Panc1 (cell line): ENCODE data around the gene NPTXR. TPM values are rescaled to one million over a fixed set of nuclear protein-coding genes. Genes with fewer than 3 reads are reported as not detected.

Experiments used
- ATAC-seq: fragments of 200-7000 bp; cut with Tn5 transposase; 2 replicates; pipeline ENCODE4 v1.9.1; 2020; ENCODE audit warnings: mild to moderate bottlenecking, moderate library complexity
- BruUV-seq: library from RNA; stranded (reverse); fragments of 400-500 nt; replicated peaks from 2 replicates; lab custom pipeline; 2021; lab: Mats Ljungman, UMichigan
- CTCF ChIA-PET: fragments of 300-600 bp; sonication (Branson Sonifier 250); formaldehyde crosslinking; loops from one replicate; lab custom pipeline; 2022; ENCODE audit warnings: antibody characterized with exemption; lab: Charles Lee
- POLR2A ChIA-PET: fragments of 300-600 bp; sonication (Branson Sonifier 250); formaldehyde crosslinking; loops from one replicate; lab custom pipeline; 2022; ENCODE audit warnings: antibody characterized with exemption; lab: Charles Lee
- DNase-seq: peaks from one replicate; pipeline ENCODE4 v3.0.0-alpha.2; 2010; ENCODE audit warnings: low read depth, low spot score
- H3K27ac ChIP-seq: 2 replicates; pipeline ENCODE4 v1.5.1; 2011; ENCODE audit warnings: mild to moderate bottlenecking, low read length, inconsistent platforms
- H3K27me3 ChIP-seq: fragments of 200-500 bp; sonication (Bioruptor generic); 2 replicates; pipeline ENCODE4 v1.6.0; 2014; ENCODE audit warnings: low read length, inconsistent platforms; ENCODE audit not compliant: control insufficient read depth, insufficient read depth
- H3K36me3 ChIP-seq: fragments of 200-500 bp; sonication (Bioruptor generic); 2 replicates; pipeline ENCODE4 v1.5.1; 2014; ENCODE audit warnings: inconsistent platforms, mild to moderate bottlenecking, low read length, moderate library complexity; ENCODE audit not compliant: control insufficient read depth, insufficient read depth
- H3K4me1 ChIP-seq: 2 replicates; pipeline ENCODE4 v1.5.1; 2011; ENCODE audit warnings: inconsistent platforms, mild to moderate bottlenecking, low read length, moderate library complexity; ENCODE audit not compliant: control insufficient read depth, insufficient read depth
- H3K4me3 ChIP-seq, 2 experiments: 2 replicates each; pipeline ENCODE4 v1.5.1; 2011 to 2012; ENCODE audit warnings: low read depth in 2 of 2, low read length in 2 of 2, mild to moderate bottlenecking in 2 of 2, inconsistent platforms in 1 of 2, moderate library complexity in 1 of 2
- H3K9me3 ChIP-seq: fragments of 200-500 bp; sonication (Bioruptor generic); 2 replicates; pipeline ENCODE4 v1.5.1; 2014; ENCODE audit warnings: low read depth, mild to moderate bottlenecking, inconsistent platforms, low read length, moderate library complexity; ENCODE audit not compliant: control insufficient read depth, insufficient read depth
- CTCF ChIP-seq: fragments of 450-650 bp; IDR thresholded peaks from 2 replicates; pipeline ENCODE4 v1.5.1; 2017; ENCODE audit warnings: mild to moderate bottlenecking
- POLR2AphosphoS5 ChIP-seq: IDR thresholded peaks from 2 replicates; pipeline ENCODE4 v1.6.1; 2012; ENCODE audit warnings: mild to moderate bottlenecking, low read depth, low read length, moderate library complexity
- REST ChIP-seq, 2 experiments: IDR thresholded peaks; 2 replicates each; pipeline ENCODE4 v1.6.1; 2011 to 2012; ENCODE audit warnings: low read depth in 2 of 2, control low read depth in 1 of 2, low read length in 1 of 2, mild to moderate bottlenecking in 1 of 2, moderate library complexity in 1 of 2; ENCODE audit not compliant: insufficient read depth in 1 of 2
- SIN3A ChIP-seq: IDR thresholded peaks from 2 replicates; pipeline ENCODE4 v1.6.1; 2012; ENCODE audit warnings: low read depth, mild to moderate bottlenecking, low read length, moderate library complexity, borderline replicate concordance; ENCODE audit not compliant: insufficient read depth
- TCF7L2 ChIP-seq: IDR thresholded peaks from 2 replicates; pipeline ENCODE4 v1.6.1; 2011; ENCODE audit warnings: mild to moderate bottlenecking, low read depth, low read length, inconsistent platforms
- in situ Hi-C: cut with HindIII; loops from 2 replicates; pipeline ENCODE4 v1.10.0; 2016; ENCODE audit warnings: low sequenced_read_pairs, low pct_unique_long_range_greater_than_20kb
- intact Hi-C: fragments of 100-400 bp; cut with micrococcal nuclease; formaldehyde crosslinking; loops from one replicate; pipeline ENCODE4 v1.10.0; 2022; ENCODE audit not compliant: unreplicated experiment
- total RNA-seq: library from RNA; stranded (reverse); gene quantifications from one replicate; pipeline ENCODE4 v1.2.1, GENCODE V29; 2021; ENCODE audit not compliant: unreplicated experiment

NPTXR gene
- total RNA-seq, 1 experiment from 2014 or later = 32.6 TPM

- CTCF ChIA-PET = interaction anchor here (0.5 to 2.2 kb wide), 2 partner anchors 92 to 160 kb away, joined by 5 to 9 read pairs; partner anchors contain the start of gene APOBEC3D
- H3K4me3 ChIP-seq = no peak overlapping the region
- in situ Hi-C loops = no loop called here
- intact Hi-C loops = loop anchor here (5.0 to 10.0 kb wide), 2 partner anchors 94 to 143 kb away; no protein-coding TSS in a partner anchor
- H3K27me3 ChIP-seq = no peaks in the 10 kb centered on the region
- no peak for TF ChIP-seq TCF7L2
- no peak; the same call in 1 of the 2 replicates for TF ChIP-seq CTCF
- no peak for TF ChIP-seq SIN3A
- 0 out of 2 replicates have a peak, but pooled peaks have one; percentile 21 for TF ChIP-seq POLR2AphosphoS5
- no peak for TF ChIP-seq REST (IDR thresholded peaks at IDR 0.05; ENCODE audit: insufficient read depth in 1 of 2, low read depth in 2 of 2, low read length in 1 of 2)
- POLR2A ChIA-PET = no interaction called here
- no TSS peak for BruUV-seq
- no peak for DNase-seq
- H3K4me1 ChIP-seq = peaks cover 29% of the 10 kb centered on the region
- H3K36me3 ChIP-seq = no peaks in the 10 kb centered on the region
- H3K9me3 ChIP-seq = no peaks in the 10 kb centered on the region
- no peak overlapping the region for H3K27ac ChIP-seq
- peak; percentile 23 for ATAC-seq
These were observed 17.5 kb upstream of the NPTXR start for GRCh38 chr22:38861170-38861876.

GRCh38 chr22:38860283-38861169 lies 16.7 kb upstream of the NPTXR start:
- Histone ChIP-seq H3K27ac (no peak overlapping the region), H3K9me3 (no peaks in the 10 kb centered on the region), H3K36me3 (no peaks in the 10 kb centered on the region), H3K27me3 (no peaks in the 10 kb centered on the region), H3K4me1 (peaks cover 29% of the 10 kb centered on the region), H3K4me3 (no peak overlapping the region)
- in situ Hi-C loops = no loop called here
- DNase-seq = no peak
- CTCF ChIA-PET = interaction anchor here (2.2 kb wide), 1 partner anchor 91 kb away, joined by 9 read pairs; no protein-coding TSS in a partner anchor
- ATAC-seq = peak; percentile 19
- POLR2A ChIA-PET = no interaction called here
- no TSS peak for BruUV-seq
- intact Hi-C loops = loop anchor here (5.0 to 10.0 kb wide), 2 partner anchors 93 to 144 kb away; no protein-coding TSS in a partner anchor
- TF ChIP-seq REST (IDR thresholded peaks at IDR 0.05; ENCODE audit: insufficient read depth in 1 of 2, low read depth in 2 of 2, low read length in 1 of 2) = no peak
- 0 out of 2 replicates have a peak, but pooled peaks have one; percentile 31 for TF ChIP-seq POLR2AphosphoS5
